HUDEP-2 (cell line): ENCODE results near the gene KCNT1.

ENCODE experiments used
- DNase-seq, 76 experiments: peaks; one replicate each; lab custom pipeline; 2025; ENCODE audit not compliant: unreplicated experiment in 76 of 76; lab: John Stamatoyannopoulos, UW

The KCNT1 gene

DNA sequence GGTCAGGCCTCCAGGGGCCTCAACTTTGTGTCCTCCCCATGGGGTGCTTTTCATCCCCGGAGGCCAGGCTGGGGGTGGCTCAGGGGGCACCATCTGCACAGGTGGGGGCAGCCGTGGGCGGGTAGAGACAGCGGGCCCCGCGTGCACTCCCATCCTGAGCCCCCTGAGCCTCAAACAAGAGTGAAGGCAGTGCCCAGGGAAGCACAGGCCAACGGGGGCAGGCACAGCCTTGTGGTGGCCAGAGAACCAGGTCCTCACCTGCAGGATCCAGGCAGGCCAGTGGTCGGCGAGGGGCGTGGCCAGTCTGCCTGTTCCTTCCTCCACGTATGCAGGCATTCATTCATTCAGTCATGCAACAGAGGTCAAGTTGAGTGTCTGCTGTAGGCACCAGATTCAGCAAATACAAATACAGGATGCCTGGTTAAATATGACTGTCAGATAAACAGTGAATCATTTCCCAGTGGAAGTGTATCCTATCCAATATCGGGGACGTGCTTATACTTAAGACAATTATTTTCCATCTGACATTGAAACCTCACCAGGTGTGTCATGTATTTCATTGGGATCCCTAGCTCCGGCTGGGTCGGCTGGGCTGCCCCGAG lies 22.3 kb downstream of the KCNT1 start:
- DNase-seq: no peak

DNA sequence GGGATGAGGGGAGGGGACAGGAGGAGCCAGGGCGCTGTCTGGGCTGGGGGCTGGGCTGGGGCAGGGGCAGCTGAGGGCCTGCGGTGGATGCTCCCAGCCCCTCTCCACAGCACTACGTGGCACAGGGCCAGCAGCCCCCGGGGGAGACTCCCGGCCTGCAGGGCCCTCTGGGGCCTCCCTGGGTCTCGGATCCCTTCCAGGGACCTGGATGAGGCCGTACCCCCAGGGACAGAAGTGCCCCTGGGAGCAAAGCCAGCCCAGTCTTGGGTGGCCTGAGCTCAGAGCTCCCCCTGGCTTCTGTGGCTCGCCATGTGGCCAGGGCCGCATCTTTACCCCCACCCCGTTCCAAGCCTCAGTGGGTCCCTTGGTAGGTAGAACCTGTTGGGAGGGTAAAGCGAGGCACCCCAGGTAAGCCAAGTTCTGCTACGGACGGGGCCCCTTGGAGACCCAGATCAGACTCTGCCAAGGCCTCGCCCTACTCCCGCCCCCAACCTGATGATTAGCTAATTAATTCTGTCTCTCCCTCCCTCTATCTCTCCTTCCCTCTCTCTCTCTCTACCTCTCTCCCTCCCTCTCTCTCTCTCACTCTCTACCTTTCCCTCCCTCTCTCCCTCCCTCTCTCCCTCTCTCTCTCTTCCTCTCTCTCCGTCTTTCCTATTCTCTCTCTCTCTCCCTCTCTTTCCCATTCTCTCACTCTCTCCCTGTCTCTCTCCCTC lies 24.3 kb downstream of the KCNT1 start:
- no peak for DNase-seq

DNA sequence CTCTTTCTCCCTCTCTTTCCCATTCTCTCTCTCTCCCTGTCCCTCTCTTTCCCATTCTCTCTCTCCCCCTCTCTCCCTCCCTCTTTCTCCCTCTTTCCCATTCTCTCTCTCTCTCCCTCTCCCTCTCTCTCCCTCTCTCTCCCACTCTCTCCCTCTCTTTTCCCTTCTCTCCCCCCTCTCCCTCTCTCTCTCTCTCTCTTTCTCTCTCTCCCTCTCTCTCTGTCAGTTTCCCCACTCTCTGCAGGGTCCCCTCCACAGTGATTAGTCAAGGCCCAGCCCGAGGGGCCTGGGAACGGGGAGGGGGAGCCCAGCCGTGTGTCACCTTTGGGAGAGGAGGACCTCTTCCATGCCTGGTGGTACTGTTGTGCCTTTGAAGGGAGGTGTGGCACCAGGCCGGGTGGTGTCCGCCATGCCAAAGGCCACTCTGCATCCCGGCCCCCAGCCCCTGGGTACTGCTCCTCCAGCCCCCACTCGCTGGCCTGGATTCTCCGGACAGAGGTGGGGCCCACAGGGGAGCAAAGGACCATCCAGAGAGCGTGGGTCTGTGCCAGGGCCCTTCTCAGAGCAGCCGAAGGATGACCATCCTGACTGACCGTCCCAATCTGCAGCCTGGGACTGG lies 25.4 kb downstream of the KCNT1 start:
- DNase-seq: no peak

DNA sequence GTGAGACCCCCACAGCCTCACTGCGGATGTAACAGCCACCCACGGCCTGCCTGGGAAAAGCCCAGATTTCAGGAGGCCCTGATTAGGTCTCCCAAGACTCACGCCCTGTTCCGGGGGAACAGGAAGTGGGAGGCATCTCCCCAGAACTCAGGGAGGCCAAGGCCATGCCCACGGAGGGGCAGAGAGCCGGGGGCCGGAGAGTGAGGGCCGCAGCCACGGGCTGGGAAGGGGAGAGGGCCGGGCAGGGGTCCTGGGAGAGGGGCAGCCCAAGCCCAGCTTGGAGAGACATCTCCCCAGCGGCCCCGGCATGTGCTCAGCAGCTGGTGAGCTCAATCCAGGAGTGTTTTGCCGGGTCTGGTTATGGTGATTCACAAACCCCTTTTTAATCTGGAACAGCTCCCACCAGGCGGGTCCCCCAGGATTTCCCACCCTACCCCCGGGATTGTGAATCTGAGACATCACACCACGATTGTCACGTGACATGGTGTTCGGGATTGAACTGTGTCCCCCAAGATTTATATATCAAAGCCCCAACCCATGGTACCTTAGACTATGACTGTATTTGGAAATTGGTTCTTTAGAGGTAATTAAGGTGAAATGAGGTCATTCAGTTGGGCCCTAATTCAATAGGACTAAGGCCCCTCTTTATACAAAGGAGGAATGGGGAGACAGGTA lies 26.6 kb downstream of the KCNT1 start:
- no peak for DNase-seq

DNA sequence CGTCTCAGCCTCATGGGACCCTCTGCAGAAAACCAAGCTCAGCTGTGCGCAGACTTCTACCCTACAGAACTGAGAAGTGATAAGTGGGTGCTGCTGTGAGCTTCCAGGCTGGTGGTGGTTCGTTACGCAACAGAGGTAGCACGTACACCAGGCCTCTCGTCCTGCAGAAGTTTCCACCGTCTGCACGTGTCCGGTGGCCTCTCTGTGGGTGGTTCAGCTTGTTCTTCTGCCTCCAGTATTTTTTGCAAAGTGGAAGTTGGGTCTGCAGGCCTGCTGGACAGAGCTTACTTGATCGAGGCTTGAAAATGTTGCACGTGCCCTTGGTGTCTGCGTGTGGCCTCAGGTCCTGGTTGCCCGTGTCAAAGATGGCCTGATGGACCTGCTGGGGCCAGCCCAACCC lies 27.5 kb downstream of the KCNT1 start:
- DNase-seq: no peak

DNA sequence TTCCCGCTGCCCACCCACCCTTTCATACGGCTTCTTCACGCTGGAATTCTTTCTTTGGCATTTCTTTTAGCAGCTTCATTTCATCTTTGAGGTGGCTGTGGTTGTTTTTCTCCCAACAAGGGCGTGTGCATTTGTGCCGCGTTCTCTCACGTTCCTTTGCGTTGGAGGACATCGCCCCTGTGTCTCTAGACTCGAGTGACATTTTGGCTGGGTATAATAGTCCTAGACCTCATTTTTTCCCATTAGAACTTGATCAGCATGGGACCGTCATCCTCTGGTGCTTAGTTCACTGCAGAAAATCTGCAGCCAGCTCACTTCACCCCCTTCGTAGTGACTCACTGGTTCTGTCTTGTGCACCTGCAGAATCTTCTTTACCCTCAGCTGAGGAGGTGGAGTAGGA lies 29.5 kb downstream of the KCNT1 start:
- DNase-seq: no peak

DNA sequence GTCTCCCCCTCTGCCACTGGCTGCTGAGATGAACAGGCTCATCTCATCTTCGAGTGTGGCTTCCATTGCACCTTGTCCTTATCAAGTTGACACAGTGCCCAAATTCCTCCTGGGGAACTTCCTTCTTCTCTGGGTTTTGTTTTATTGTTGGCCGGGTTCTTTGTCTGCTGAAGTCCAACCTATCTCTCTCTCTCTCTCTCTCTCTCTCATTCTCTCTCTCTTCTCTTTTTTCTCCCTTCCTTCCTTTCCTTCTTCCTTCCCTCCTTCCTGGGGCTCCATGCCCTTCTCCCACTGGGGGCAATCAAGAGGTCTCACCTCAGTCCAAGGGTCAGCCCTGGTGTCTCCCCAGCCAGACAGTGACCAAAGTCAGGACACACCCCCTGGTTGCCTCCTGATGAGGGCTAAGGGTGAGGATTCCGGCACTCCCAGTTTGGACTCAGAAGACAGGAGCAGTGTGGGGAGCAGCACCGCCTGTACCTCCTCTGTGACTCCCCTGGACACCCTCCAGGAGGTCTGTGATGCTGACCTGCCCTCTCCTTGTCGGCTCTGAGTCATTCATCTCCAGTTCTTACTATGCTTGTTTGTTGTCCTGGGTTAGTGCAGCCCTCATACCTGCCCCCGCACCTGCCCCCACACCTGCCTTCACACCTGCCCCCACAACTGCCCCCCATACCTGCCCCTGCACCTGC lies 30.7 kb downstream of the KCNT1 start:
- no peak for DNase-seq

DNA sequence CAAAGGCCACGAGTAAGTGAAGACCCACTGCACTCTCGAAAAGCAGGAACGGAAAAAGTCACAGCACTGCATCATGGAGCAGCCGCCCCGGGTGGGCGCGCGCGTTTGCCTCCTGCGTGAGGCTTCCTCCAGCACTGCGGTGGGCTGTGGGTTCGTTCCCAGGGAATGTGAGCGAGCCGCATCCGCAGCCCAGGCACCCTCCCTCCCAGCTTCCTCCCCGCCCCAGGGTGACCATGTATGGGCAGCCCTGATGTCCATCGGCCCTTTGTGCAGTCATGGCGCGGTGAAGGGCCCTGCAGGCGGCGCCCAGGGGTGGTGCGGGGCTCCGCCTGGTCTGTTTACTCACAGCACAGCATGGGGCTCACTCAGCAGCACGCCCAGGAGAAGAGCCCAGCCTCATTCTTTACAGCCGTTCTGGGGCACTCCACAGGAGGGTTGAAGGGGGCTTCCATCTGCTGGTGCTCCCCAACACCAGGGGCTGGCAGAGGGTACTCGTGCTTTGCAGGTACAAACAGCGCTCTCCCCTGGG lies 32.7 kb downstream of the KCNT1 start:
- DNase-seq: no peak

DNA sequence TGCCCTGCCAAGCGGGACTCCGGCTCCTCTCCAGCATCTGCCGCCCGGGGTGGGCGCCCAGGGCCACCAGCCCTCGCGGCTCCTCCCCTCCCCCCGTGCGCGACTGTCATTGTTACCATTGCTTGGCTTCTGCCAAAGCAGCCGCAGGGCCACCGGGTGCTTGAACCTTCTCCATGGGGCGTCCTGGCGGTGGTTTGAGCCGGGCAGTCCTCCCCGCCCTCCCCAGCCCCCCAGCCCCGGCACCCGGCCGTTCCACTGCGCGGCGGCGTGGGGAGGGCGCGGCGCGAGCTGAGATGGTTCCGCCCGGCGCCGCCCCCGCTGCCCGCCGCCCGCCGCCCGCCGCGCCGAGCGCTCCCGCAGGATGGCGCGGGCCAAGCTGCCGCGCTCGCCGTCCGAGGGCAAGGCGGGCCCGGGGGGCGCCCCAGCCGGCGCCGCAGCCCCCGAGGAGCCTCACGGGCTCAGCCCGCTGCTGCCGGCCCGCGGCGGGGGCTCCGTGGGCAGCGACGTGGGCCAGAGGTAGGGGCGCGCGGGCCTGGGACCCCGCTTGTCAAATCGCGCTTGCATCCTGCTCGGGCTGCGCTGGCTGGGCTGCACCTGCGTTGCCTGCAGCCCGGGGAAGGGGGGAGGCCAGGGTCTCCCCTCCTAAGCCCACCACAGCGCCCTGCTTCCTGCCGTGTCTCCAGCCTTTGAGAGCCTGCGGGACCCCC lies 34.4 kb downstream of the KCNT1 start:
- DNase-seq: no peak

DNA sequence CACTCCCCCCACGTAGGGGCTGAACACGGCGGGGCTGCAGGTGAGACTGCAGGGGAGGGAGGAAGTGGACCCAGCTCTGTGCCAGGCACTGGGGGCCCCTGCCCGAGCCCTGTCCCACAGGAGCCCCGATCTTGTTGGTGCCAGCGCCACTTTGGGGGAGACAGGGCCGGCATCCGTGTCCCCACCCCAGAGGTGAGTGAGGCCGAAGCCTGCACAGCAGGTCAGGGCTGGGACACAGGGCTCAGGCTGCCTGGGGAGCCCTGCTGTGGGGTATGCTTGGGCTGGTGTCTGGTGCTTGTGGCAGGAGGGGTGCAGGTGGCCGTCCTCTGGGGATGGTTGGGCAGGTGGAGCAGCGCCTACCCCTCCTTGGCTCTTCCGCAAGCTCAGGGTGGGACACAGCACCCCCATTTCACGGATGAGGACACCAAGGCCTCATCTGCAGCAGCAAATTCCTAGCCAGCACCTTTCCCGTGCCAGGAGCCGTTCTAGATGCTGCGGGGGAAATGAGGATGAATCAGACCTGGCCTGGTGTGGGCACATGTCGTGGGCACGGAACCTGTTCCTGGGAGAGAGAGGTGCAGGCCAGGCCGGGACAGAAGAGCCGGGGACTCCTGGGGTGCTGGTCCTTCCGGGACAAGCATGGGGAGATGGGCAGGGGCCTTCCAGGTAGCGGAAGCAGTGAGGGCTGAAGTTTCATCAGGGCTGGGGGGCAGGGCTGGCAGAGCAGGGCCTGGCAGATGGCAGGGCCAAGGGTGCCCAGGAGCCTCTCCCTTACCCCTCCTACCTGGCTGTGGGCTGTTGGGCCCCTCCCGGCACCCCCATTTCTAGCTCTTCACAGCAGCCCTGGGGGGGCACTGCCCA lies 35.2 kb downstream of the KCNT1 start:
- no peak for DNase-seq

DNA sequence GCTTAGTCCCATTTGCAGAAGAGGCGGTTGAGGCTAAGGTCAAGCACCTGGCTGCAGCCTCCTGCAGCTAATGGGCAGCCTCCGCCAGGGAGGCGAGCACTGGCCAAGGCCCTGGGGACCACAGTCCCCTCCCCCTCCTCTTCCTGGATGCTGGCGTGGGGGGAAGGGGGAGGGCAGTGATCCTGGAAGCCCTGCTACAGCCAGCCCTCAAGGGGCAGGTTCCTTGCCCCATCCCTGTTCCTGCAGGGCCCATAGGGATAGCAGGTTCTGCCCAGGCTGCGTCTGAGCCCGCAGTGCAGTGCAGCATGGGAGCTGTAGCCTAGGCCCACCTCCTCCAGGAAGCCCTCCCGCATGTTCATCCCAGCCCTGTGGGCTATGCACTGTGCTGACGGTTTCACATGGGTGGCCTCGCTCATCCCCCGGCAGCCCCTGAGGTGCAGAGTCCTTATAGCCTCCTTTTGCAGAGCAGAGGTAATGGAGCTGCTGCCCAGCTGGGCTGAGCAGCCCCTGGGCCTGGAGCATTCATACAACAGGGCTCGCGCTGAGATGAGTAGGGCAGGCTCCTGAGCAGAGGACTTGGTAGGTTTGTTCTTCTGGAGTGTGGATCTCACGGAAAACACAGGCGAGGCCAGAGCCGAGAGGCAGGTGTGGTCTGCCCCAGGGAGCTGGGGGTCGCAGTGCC lies 36.0 kb downstream of the KCNT1 start:
- DNase-seq: no peak

DNA sequence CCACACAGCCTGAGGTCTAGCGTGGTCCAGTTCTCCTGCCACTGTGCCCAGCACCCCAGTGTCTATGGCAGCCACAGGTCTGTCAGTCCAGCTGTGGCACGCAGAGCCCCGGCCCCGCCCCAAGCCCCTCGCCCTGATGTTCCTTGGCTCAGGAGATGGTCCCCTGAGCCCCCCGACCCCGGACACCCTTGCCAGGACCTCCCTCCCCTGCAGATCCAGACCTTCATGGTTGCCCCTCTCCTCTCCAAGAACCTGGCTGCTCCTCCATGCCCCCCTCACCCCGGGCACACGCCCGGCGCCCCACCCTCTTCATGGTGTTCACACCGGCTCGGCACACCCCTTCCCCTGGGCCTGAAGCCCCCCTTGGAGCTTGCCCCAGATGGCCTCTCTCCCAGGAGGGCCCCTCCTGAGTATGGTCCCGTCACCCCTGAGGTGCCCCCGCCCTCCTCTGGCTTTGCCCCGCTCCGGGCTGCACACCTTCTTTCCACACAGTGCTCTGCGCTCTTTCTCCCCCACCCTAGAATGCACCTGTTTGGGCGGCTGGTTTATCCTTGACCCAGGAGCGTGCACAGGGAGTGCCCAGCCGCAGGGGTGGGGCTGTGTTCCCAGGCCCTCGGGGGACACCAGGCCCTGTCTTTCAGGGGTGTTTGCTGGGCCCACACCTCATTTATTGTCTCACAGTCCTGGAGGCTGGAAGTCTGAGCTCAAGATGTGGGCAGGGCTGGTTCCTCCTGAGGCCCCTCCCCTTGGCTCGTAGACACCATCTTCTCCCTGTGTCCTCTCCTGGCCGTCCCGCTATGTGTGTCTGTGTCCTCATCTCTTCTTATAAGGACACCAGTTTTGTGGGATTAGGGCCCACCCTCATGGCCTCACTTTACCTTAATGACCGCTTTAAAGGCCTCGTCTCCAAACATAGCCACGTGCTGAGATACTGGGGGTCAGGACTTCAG lies 37.6 kb downstream of the KCNT1 start:
- no peak for DNase-seq

DNA sequence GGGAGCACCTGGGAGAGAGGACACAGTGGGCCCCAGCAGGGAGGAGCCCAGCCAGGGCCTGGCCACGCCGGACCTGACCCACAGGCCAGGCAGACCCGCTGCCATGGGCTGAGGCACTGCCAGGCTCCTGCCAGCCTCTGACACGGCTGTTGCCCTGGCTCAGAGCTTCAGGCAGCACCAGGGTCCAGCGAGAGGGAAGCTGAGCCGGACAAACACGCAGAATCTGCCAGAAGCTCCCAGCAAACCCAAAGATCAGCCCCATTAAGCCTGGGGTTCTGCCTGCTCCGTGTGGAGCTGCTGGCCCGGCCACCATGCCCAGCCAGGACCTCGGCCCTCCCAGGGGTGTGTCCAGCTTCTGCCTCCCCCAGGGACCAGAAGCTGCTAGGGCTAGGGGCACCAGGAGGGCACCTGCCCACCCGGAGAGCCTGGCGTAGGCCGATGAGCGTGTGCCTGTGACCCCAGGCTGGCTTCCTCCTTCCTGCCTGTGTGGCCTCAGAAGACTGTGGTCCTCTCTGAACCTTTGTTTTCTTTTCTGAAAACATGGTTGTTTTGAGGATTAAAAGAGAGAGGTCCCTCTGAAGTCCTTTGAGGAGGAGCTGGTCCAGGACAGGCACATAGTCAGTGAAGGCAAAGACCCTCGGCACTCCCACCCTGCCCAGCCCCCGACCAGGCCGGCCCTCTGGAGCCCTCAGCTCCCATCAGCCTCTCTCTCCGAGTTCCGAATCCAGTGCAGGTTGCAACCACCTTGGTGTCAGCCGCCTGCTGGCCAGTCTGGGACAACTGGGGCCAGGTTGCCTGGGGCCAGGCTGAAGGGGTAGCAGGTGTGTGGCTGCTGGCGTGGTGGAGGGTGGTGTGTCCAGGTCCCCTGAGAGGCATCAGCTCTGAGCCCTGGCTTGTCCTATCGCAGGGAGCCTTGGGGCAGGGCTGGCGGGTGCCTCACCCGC lies 39.6 kb downstream of the KCNT1 start:
- no peak for DNase-seq

DNA sequence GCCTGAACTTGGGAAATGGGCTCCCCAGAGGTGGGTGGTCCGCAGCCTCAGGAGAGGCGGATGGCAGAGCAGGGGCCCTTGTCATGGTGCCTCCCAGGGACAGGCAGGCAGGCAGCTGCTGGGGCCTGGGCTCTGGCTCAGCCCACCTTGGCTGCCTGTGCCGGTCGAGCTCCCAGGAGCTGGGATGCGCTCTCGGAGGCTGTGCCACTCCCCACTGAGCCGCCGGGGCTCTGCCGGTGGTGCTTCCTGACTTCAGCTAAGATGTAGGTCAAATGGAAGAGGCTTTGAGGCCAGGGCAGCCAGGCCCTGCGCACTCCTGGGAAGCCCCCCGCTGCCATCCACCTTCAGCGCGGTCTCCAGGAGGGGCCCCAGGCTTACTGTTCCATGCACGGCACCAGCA lies 41.0 kb downstream of the KCNT1 start:
- no peak for DNase-seq

DNA sequence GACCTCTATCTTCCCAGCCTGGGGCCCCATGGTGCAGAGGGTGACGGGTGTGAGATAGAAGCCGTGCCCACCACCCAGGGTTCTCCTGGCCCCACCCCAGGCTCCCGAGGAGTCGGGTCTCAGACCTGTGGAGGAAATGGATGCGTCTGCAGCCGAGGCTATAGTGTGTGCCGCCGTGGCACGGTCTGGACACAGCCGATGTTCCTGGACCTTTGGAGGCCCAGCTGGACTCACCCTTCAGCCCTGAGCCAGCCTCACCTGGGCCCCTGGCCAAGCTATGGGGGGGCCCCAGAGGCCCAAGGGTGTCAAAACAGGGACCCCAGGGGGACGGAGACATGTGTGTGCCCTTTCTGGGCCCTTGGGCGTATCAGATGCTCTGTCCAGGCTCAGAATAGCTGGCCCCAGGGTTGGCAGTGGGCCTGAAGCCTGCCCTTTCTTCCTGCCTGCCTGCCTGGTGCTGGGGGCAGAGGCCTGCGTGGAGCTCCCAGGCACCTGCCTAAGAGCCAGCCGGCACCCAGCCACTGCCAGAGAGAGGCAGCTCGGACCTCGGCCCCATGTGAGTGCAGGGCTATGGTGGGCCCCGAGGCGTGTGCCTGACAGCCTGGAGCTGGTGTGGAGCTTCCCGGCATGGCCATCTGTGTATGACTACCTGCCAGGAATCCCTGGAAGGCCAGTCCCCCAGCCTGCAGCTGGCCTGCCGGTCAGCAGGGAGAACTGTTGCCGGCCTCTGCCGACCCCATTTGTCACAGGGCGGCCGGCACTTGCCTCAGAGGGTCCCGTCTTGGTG lies 41.8 kb downstream of the KCNT1 start:
- DNase-seq: no peak
